Colonic mucosa (tissue), 4 donors: ENCODE data around the gene MPG. TPM values are rescaled to one million over a fixed set of nuclear protein-coding genes. Genes with fewer than 3 reads are reported as not detected.
"Not testable (repeated sequence)": the region's sequence is repeated elsewhere in the genome, so short reads cannot be mapped to it uniquely, and the experiment has no call there.

Experiments
- DNase-seq: peaks from one replicate; pipeline ENCODE4 v3.0.0-alpha.2; 2020
- H3K27ac ChIP-seq: fragments of 200-600 bp; one replicate; pipeline ENCODE4 v1.8.0; 2021
- H3K27me3 ChIP-seq: fragments of 200-600 bp; one replicate; pipeline ENCODE4 v1.8.0; 2021
- H3K36me3 ChIP-seq: fragments of 200-600 bp; one replicate; pipeline ENCODE4 v1.8.0; 2021
- H3K4me1 ChIP-seq: fragments of 200-600 bp; one replicate; pipeline ENCODE4 v1.8.0; 2021; ENCODE audit warnings: mild to moderate bottlenecking
- H3K4me3 ChIP-seq: fragments of 200-600 bp; one replicate; pipeline ENCODE4 v1.8.0; 2021
- H3K9ac ChIP-seq, 2 donors: one replicate each; pipeline ENCODE4 v1.7.0; 2013; ENCODE audit warnings: control low read depth in 2 of 2, low read depth in 2 of 2, low read length in 2 of 2
- H3K9me3 ChIP-seq: fragments of 200-600 bp; one replicate; pipeline ENCODE4 v1.8.0; 2021
- CTCF ChIP-seq: fragments of 200-600 bp; IDR thresholded peaks from one replicate; pipeline ENCODE4 v1.8.0; 2022; ENCODE audit warnings: antibody characterized with exemption, mild to moderate bottlenecking
- intact Hi-C: fragments of 100-400 bp; cut with DNase I; formaldehyde crosslinking; loops from one replicate; pipeline ENCODE4 v1.14.1; 2022
- total RNA-seq, 2 donors: library from RNA; stranded (reverse); fragmentation: NEBNext Ultra II Directional in 1 of 2; extraction: Animal tissue kit (Norgen Biotek cat#: 25700) in 1 of 2; gene quantifications; one replicate each; pipeline ENCODE4 v1.2.1, GENCODE V29; 2021
- donor health status: healthy.
- donor health status: DM: no; HTN: no; CAD: no.
- donor health status: DM: no; HTN: no; CAD: no.

The MPG gene
- total RNA-seq, 2 donors from 2014 or later: 39.3 to 42.1 TPM

GRCh38 chr16:35678-36305 is 42.2 kb upstream of the MPG start:
- Histone ChIP-seq H3K9ac (no peak overlapping the region), H3K4me1 (peaks cover 7% of the 10 kb centered on the region), H3K27ac (no peak overlapping the region), H3K4me3 (no peak overlapping the region), H3K36me3 (no peaks in the 10 kb centered on the region), H3K9me3 (no peaks in the 10 kb centered on the region), H3K27me3 (no peaks in the 10 kb centered on the region)
- TF ChIP-seq CTCF: no peak
- intact Hi-C loops: no loop called here
- DNase-seq: no peak

- Histone ChIP-seq H3K36me3 (no peaks in the 10 kb centered on the region), H3K27me3 (no peaks in the 10 kb centered on the region), H3K4me1 (peaks cover 7% of the 10 kb centered on the region), H3K4me3 (no peak overlapping the region), H3K9me3 (no peaks in the 10 kb centered on the region), H3K27ac (no peak overlapping the region), H3K9ac (no peak overlapping the region)
- intact Hi-C loops: no loop called here
- no peak for DNase-seq
- TF ChIP-seq CTCF: no peak
Observed at GRCh38 chr16:36336-36984, 41.6 kb upstream of the MPG start.

DNA sequence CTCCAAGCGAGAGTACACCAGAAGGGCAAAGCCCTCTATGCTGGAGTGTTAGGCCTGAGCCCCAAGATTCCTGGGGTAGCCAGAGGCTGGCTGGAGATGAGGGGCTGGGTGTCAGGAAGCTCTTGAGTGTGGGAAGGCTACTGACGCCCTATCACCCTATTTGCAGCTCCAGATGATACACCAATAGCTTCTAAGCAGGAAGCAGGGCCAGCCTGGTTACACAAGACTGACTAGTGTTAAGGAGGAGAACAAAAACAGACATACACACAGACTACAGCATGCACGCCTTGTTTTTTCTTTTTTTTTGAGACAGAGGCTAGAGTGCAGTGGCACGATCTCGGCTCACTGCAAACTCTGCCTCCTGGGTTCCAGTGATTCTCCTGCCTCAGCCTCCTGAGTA is 40.5 kb upstream of the MPG start:
- Histone ChIP-seq H3K4me3 (no peak overlapping the region), H3K27me3 (no peaks in the 10 kb centered on the region), H3K4me1 (peaks cover 7% of the 10 kb centered on the region), H3K36me3 (no peaks in the 10 kb centered on the region), H3K9ac (no peak overlapping the region), H3K27ac (no peak overlapping the region), H3K9me3 (no peaks in the 10 kb centered on the region)
- intact Hi-C loops: no loop called here
- no peak for DNase-seq
- no peak for TF ChIP-seq CTCF

GRCh38 chr16:38206-38605 is 39.8 kb upstream of the MPG start:
- H3K9ac ChIP-seq, H3K9me3 ChIP-seq, H3K36me3 ChIP-seq, H3K4me1 ChIP-seq, H3K27ac ChIP-seq, DNase-seq, H3K4me3 ChIP-seq, intact Hi-C loops, H3K27me3 ChIP-seq: not testable (repeated sequence)

- Histone ChIP-seq H3K36me3 (no peaks in the 10 kb centered on the region), H3K4me3 (no peak overlapping the region), H3K4me1 (peaks cover 7% of the 10 kb centered on the region), H3K27me3 (no peaks in the 10 kb centered on the region), H3K27ac (peak overlapping the region; percentile 53), H3K9me3 (no peaks in the 10 kb centered on the region), H3K9ac (peak overlapping the region in 1 of 2 donors; percentile 54)
- intact Hi-C loops: no loop called here
- peak; percentile 81 for DNase-seq
- TF ChIP-seq CTCF: no peak
Observed at GRCh38 chr16:38941-39892, 38.8 kb upstream of the MPG start.
